Activated B cell treated with CpG ODN at 0.5 μM for 24 hours (primary cell): ENCODE data around the gene AOX1. TPM values are rescaled to one million over a fixed set of nuclear protein-coding genes. Genes with fewer than 3 reads are reported as not detected.
"Not testable (repeated sequence)": the region's sequence is repeated elsewhere in the genome, so short reads cannot be mapped to it uniquely, and the experiment has no call there.

Experiments
- ATAC-seq: fragments of 200-7000 bp; cut with Tn5 transposase; one replicate; pipeline ENCODE4 v1.10.0; 2021; ENCODE audit warnings: low read depth, mild to moderate bottlenecking, moderate library complexity
- CTCF ChIA-PET: fragments of 350-600 bp; sonication (Branson Sonifier 250); formaldehyde crosslinking; loops from one replicate; lab custom pipeline; 2021; ENCODE audit warnings: antibody characterized with exemption; lab: Charles Lee
- POLR2A ChIA-PET: fragments of 350-600 bp; sonication (Branson Sonifier 250); formaldehyde crosslinking; loops from one replicate; lab custom pipeline; 2021; ENCODE audit warnings: antibody characterized with exemption; lab: Charles Lee
- DNase-seq: peaks from one replicate; pipeline ENCODE4 v3.0.0; 2022
- H3K27ac Mint-ChIP-seq: one replicate; pipeline ENCODE4 v1.8.0; 2020; ENCODE audit warnings: mixed read lengths
- H3K27me3 Mint-ChIP-seq: one replicate; pipeline ENCODE4 v1.8.0; 2021; ENCODE audit warnings: mixed read lengths
- H3K36me3 Mint-ChIP-seq: one replicate; pipeline ENCODE4 v1.8.0; 2021; ENCODE audit warnings: low read depth, mixed read lengths
- H3K4me1 Mint-ChIP-seq: one replicate; pipeline ENCODE4 v1.8.0; 2021; ENCODE audit warnings: mixed read lengths
- H3K4me3 Mint-ChIP-seq: one replicate; pipeline ENCODE4 v1.8.0; 2020; ENCODE audit warnings: mild to moderate bottlenecking, mixed read lengths
- H3K9me3 Mint-ChIP-seq: one replicate; pipeline ENCODE4 v1.8.0; 2020; ENCODE audit warnings: mixed read lengths
- intact Hi-C: fragments of 100-400 bp; cut with micrococcal nuclease; formaldehyde crosslinking; loops from one replicate; pipeline ENCODE4 v1.15.1; 2024
- total RNA-seq: library from RNA; stranded (reverse); gene quantifications from 2 replicates; pipeline ENCODE4 v1.2.3, GENCODE V29; 2022
- TF ChIP-seq, protein P1 (sequence below): fragments of 200-600 bp; IDR thresholded peaks from one replicate; pipeline ENCODE4 v1.8.0; 2022; ENCODE audit warnings: antibody characterized with exemption, mild to moderate bottlenecking

AOX1 gene
- total RNA-seq, 1 donor from 2014 or later = 0.24 TPM

DNA sequence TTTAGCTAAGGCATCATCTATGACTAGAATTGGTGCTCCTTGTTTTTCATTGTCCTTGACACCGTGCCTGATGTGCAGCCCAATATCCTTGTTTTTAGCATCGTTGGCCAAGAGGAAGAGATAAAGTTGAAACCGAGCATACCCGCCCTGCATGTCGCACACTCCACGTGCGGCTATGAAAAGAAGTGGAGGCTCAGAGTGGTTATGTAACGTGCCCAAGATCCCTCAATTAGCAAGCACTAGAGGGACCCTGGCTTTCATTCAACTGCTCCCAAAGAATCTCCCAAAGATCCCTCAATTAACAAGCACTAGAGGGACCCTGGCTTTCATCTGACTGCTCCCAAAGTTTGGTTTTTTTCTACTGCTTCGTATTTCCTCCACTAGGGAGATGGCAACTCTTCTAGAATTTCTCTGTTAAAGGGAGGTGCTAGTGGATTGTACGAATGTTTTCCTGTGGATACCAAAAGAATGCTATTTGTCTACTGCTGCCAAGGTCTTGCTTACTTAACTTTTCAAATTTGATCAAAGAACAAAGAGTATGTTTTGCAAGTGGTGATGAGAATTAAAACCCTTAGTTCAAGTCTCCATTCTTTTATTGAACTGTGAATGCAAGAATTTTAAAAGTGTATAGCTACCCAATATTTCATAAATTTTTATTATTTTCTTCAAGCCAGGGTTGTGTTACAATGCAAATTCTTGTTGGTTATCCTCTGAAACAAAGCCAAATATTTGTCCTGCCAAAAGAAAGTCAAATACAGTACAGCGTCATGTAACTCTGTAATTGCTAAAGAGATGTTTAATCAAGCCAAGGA lies 92.1 kb downstream of the AOX1 start:
- TF ChIP-seq, protein P1, sequence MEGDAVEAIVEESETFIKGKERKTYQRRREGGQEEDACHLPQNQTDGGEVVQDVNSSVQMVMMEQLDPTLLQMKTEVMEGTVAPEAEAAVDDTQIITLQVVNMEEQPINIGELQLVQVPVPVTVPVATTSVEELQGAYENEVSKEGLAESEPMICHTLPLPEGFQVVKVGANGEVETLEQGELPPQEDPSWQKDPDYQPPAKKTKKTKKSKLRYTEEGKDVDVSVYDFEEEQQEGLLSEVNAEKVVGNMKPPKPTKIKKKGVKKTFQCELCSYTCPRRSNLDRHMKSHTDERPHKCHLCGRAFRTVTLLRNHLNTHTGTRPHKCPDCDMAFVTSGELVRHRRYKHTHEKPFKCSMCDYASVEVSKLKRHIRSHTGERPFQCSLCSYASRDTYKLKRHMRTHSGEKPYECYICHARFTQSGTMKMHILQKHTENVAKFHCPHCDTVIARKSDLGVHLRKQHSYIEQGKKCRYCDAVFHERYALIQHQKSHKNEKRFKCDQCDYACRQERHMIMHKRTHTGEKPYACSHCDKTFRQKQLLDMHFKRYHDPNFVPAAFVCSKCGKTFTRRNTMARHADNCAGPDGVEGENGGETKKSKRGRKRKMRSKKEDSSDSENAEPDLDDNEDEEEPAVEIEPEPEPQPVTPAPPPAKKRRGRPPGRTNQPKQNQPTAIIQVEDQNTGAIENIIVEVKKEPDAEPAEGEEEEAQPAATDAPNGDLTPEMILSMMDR = no peak
- Mint-ChIP-seq H3K4me1 (no peaks in the 10 kb centered on the region), H3K9me3 (no peaks in the 10 kb centered on the region), H3K36me3 (no peaks in the 10 kb centered on the region), H3K27me3 (peaks cover 4% of the 10 kb centered on the region), H3K4me3 (no peak overlapping the region), H3K27ac (no peak overlapping the region)
- POLR2A ChIA-PET = no interaction called here
- CTCF ChIA-PET = no interaction called here
- DNase-seq (no peak), ATAC-seq (no peak)
- intact Hi-C loops = no loop called here

DNA sequence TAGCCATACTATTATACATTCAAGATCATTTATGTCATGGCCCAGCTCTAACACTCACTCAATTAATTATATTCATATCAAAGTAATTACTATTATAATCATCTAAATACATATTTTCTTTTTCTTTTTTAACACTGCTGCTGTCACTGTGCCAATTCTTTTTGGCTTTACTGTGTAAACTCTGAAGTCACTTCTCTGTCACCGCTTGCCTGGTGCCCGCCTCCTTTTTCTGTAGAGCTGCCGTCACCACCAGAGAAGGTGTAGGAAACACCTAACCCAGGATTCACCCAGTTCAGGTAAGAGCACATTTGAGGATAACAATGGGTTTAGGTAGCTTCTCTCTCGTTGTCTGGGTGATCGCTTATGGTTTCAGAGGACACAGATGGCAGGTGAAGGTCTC lies 93.3 kb downstream of the AOX1 start:
- ChIA-PET POLR2A (interaction anchor here (0.7 kb wide), 1 partner anchor 12 kb away, joined by 3 read pairs; no protein-coding TSS in a partner anchor), CTCF (no interaction called here)
- no peaks in the 10 kb centered on the region for H3K36me3 Mint-ChIP-seq
- H3K4me1 Mint-ChIP-seq = no peaks in the 10 kb centered on the region
- no peak for ATAC-seq
- H3K27ac Mint-ChIP-seq = no peak overlapping the region
- H3K4me3 Mint-ChIP-seq = no peak overlapping the region
- no peak for DNase-seq
- H3K9me3 Mint-ChIP-seq = no peaks in the 10 kb centered on the region
- intact Hi-C loops = no loop called here
- TF ChIP-seq, protein P1 = no peak
- H3K27me3 Mint-ChIP-seq = peaks cover 4% of the 10 kb centered on the region

DNA sequence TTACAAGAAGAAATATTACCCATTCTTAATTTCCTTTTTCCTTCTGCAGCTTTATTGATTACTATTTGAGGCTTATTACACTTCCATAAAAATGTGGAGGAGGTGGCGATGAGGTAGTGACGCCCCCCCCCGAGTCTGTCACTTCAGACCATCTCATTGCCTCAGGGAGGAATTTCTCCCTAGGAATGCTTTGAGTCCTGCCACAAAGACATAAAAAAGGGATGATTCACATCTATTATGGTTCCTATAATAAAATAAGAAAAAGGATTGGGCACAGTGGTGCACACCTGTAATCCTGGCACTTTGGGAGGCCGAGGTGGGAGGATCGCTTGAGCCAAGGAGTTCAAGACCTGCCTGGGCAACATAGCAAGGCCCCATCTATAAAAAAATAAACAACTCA lies 93.7 kb downstream of the AOX1 start:
- ATAC-seq (no peak), DNase-seq (no peak)
- H3K4me1 Mint-ChIP-seq = no peaks in the 10 kb centered on the region
- TF ChIP-seq, protein P1 = no peak
- ChIA-PET POLR2A (interaction anchor here (0.7 kb wide), 2 partner anchors 13 to 29 kb away, joined by 3 to 5 read pairs; no protein-coding TSS in a partner anchor), CTCF (no interaction called here)
- no peak overlapping the region for H3K27ac Mint-ChIP-seq
- intact Hi-C loops = no loop called here
- no peaks in the 10 kb centered on the region for H3K9me3 Mint-ChIP-seq
- H3K27me3 Mint-ChIP-seq = peaks cover 4% of the 10 kb centered on the region
- H3K4me3 Mint-ChIP-seq = no peak overlapping the region
- H3K36me3 Mint-ChIP-seq = no peaks in the 10 kb centered on the region

DNA sequence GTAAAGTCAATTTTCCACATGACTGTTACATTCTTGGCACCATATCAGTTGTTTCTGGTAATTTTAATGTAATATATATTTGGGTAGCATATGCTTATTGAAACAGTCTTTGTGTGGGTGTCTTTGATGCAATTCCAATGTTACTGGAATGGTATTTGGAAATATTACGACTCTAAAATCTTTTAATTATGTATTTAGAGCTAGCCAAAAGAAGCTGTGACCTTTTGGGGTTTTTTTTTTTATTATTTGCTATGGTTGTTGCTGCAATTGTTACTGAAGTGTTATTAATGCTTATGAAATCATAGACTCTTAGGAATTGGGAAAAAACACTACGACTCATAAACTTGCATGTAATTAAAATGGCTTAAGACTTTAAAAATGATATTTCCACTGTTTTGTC lies 95.9 kb downstream of the AOX1 start:
- H3K4me3 Mint-ChIP-seq = no peak overlapping the region
- H3K27ac Mint-ChIP-seq = no peak overlapping the region
- ChIA-PET CTCF (no interaction called here), POLR2A (no interaction called here)
- no peak for DNase-seq
- TF ChIP-seq, protein P1 = no peak
- H3K27me3 Mint-ChIP-seq = peaks cover 4% of the 10 kb centered on the region
- no peak for ATAC-seq
- H3K36me3 Mint-ChIP-seq = no peaks in the 10 kb centered on the region
- intact Hi-C loops = no loop called here
- no peaks in the 10 kb centered on the region for H3K4me1 Mint-ChIP-seq
- H3K9me3 Mint-ChIP-seq = no peaks in the 10 kb centered on the region

DNA sequence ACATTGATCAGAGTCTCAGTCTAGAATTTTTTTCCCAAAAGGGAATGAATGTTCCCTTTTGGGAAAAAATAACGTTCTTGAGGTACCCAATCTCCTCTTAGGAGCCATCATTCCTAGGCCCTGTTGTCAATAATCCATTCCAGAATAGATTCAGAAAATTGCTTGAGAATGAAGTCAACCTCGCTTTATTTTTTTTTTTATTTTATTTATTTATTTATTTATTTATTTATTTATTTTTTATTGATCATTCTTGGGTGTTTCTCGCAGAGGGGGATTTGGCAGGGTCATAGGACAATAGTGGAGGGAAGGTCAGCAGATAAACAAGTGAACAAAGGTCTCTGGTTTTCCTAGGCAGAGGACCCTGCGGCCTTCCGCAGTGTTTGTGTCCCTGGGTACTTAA lies 96.6 kb downstream of the AOX1 start:
- ATAC-seq, POLR2A ChIA-PET, DNase-seq, H3K4me3 Mint-ChIP-seq, H3K36me3 Mint-ChIP-seq, intact Hi-C loops, H3K27ac Mint-ChIP-seq, H3K4me1 Mint-ChIP-seq, CTCF ChIA-PET, H3K9me3 Mint-ChIP-seq, H3K27me3 Mint-ChIP-seq: not testable (repeated sequence)
